ENCODE measurements around the gene JMJD7. TPM values are rescaled to one million over a fixed set of nuclear protein-coding genes. Genes with fewer than 3 reads are reported as not detected.

Gene JMJD7
- polyA plus RNA-seq, 2 of the 4 experiments (the other 2 are of a cell fraction): 3.4 to 3.8 TPM

DNA sequence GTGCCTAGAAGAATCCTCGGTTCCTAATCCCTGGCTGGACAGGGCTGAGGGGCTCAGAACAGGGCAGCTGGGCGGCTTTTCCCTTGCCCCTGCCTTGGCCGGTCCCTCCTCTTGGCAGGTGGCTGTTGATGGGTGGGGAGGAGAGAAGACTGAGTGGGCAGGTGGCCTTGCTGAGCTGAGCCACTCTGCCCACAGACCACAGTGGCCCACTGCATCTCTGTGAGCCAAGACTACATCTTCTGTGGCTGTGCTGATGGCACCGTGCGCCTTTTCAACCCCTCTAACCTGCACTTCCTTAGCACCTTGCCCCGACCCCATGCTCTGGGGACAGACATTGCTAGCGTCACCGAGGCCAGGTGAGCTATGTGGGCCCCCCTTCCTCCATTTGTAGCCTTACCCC is 14.5 kb upstream of the JMJD7 start (continued):
- TF ChIP-seq, protein P1, sequence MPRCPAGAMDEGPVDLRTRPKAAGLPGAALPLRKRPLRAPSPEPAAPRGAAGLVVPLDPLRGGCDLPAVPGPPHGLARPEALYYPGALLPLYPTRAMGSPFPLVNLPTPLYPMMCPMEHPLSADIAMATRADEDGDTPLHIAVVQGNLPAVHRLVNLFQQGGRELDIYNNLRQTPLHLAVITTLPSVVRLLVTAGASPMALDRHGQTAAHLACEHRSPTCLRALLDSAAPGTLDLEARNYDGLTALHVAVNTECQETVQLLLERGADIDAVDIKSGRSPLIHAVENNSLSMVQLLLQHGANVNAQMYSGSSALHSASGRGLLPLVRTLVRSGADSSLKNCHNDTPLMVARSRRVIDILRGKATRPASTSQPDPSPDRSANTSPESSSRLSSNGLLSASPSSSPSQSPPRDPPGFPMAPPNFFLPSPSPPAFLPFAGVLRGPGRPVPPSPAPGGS (IDR thresholded peaks at IDR 0.05): no peak
- TF ChIP-seq, protein P2, sequence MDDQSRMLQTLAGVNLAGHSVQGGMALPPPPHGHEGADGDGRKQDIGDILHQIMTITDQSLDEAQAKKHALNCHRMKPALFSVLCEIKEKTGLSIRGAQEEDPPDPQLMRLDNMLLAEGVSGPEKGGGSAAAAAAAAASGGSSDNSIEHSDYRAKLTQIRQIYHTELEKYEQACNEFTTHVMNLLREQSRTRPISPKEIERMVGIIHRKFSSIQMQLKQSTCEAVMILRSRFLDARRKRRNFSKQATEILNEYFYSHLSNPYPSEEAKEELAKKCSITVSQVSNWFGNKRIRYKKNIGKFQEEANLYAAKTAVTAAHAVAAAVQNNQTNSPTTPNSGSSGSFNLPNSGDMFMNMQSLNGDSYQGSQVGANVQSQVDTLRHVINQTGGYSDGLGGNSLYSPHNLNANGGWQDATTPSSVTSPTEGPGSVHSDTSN (IDR thresholded peaks at IDR 0.05): no peak

DNA sequence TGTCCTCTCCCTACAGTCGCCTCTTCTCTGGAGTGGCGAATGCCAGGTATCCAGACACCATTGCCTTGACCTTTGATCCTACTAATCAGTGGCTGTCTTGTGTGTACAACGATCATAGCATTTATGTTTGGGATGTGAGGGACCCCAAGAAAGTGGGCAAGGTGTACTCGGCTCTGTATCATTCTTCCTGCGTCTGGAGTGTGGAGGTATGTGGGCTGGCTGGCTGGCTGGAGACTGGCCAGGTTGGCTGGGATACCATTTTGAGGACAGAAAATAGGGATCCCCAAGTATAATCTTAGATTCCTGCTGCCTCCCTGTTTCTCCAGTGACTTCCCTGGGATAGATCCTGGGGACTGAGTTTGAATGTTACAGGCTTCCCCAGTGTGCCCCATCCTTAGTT is 13.4 kb upstream of the JMJD7 start:
- Histone ChIP-seq H3K27ac (no peak overlapping the region), H3K4me2 (no peak overlapping the region), H3K9me3 (no peaks in the 10 kb centered on the region), H3K4me3 (no peak overlapping the region), H3K4me1 (no peaks in the 10 kb centered on the region)
- ATAC-seq: no peak
- POLR2A ChIA-PET: no interaction called here
- DNase-seq (ENCODE audit: low read depth in 1 of 2, low spot score in 1 of 2): no peak
- WGBS (ENCODE audit: missing lambda C conversion rate): 89% methylated on average over 5 of the region's 5 CpGs
- FAIRE-seq: no peak
- TF ChIP-seq, protein P1 (IDR thresholded peaks at IDR 0.05): no peak
- TF ChIP-seq RAD21 (conservative IDR thresholded peaks at IDR 0.05 in 1 of 2, IDR thresholded peaks at IDR 0.05 in 1 of 2) (no peak), FOXS1 (CRISPR knock-in tag; IDR thresholded peaks at IDR 0.05) (no peak), MYC (IDR thresholded peaks at IDR 0.05; ENCODE audit: borderline replicate concordance, low read length) (no peak), BHLHE40 (IDR thresholded peaks at IDR 0.05; ENCODE audit: low read depth, low read length) (no peak)
- CTCF ChIA-PET: interaction anchor here (2.0 to 6.4 kb wide), 2 partner anchors 40 to 118 kb away, joined by 5 to 103 read pairs; partner anchors contain the start of gene MAPKBP1

DNA sequence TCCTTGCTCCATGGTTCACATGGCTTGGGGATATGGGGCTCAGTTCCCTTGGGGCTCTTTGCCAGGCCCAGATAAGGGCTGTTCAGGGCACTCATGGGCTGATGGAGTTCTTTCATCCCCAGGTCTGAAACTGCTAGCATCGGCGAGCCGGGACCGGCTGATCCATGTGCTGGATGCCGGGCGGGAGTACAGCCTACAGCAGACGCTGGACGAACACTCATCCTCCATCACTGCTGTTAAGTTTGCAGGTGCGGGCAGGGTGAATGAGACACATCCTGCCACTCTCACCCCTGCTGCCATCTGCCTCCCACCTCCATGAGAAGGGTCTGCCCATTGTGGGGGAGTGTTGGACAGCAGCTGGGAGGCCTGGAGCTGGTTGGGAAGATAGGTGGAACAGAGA is 11.1 kb upstream of the JMJD7 start:
- WGBS (ENCODE audit: missing lambda C conversion rate): no CpG with 5 or more reads among the region's 9 CpGs
- no peak overlapping the region for H3K4me3 ChIP-seq
- no peak for FAIRE-seq
- POLR2A ChIA-PET: no interaction called here
- CTCF ChIA-PET: interaction anchor here (1.1 to 1.2 kb wide), 2 partner anchors 43 to 44 kb away, joined by 3 read pairs; partner anchors contain the start of gene MAPKBP1
- H3K4me1 ChIP-seq: no peaks in the 10 kb centered on the region
- DNase-seq (ENCODE audit: low read depth in 1 of 2, low spot score in 1 of 2): no peak
- H3K4me2 ChIP-seq: no peak overlapping the region
- TF ChIP-seq FOSL2 (IDR thresholded peaks at IDR 0.05) (no peak), FOSL2 (CRISPR knock-in tag; IDR thresholded peaks at IDR 0.05) (no peak), SMC3 (IDR thresholded peaks at IDR 0.05) (no peak), RNF2 (IDR thresholded peaks at IDR 0.05; ENCODE audit: borderline replicate concordance, low read depth) (no peak), EHF (CRISPR knock-in tag; IDR thresholded peaks at IDR 0.05) (no peak), ZNF302 (CRISPR knock-in tag; IDR thresholded peaks at IDR 0.05) (no peak), CHD4 (IDR thresholded peaks at IDR 0.05; ENCODE audit: borderline replicate concordance) (no peak)
- TF ChIP-seq, protein P3, sequence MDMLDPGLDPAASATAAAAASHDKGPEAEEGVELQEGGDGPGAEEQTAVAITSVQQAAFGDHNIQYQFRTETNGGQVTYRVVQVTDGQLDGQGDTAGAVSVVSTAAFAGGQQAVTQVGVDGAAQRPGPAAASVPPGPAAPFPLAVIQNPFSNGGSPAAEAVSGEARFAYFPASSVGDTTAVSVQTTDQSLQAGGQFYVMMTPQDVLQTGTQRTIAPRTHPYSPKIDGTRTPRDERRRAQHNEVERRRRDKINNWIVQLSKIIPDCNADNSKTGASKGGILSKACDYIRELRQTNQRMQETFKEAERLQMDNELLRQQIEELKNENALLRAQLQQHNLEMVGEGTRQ (IDR thresholded peaks at IDR 0.05): no peak
- no peaks in the 10 kb centered on the region for H3K9me3 ChIP-seq
- no peak for ATAC-seq
- no peak overlapping the region for H3K27ac ChIP-seq

DNA sequence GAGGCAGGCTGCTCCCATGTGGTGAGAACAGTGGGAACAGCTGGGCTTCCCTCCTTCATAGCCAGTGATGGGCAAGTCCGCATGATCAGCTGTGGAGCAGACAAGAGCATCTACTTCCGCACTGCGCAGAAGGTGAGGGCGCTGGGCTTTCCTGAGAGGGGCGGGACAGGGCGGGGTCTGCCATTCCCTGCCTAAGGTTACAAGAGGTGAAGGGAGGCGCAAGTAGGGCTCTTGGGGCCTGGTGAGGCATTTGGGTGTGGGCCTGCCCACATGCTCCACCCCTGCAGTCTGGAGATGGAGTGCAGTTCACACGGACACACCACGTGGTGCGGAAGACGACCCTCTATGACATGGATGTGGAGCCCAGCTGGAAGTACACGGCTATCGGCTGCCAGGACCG is 10.6 kb upstream of the JMJD7 start:
- 93% methylated on average over 12 of the region's 14 CpGs for WGBS (ENCODE audit: missing lambda C conversion rate)
- Histone ChIP-seq H3K4me3 (no peak overlapping the region), H3K9me3 (no peaks in the 10 kb centered on the region), H3K27ac (no peak overlapping the region), H3K4me1 (no peaks in the 10 kb centered on the region), H3K4me2 (no peak overlapping the region)
- ATAC-seq: no peak
- TF ChIP-seq EHF (CRISPR knock-in tag; IDR thresholded peaks at IDR 0.05) (no peak), KDM5A (IDR thresholded peaks at IDR 0.05) (no peak), CHD2 (IDR thresholded peaks at IDR 0.05; ENCODE audit: low read length, partially characterized antibody) (no peak), BHLHE40 (IDR thresholded peaks at IDR 0.05; ENCODE audit: low read depth, low read length) (no peak), JUN (IDR thresholded peaks at IDR 0.05) (no peak)
- TF ChIP-seq, protein P4, sequence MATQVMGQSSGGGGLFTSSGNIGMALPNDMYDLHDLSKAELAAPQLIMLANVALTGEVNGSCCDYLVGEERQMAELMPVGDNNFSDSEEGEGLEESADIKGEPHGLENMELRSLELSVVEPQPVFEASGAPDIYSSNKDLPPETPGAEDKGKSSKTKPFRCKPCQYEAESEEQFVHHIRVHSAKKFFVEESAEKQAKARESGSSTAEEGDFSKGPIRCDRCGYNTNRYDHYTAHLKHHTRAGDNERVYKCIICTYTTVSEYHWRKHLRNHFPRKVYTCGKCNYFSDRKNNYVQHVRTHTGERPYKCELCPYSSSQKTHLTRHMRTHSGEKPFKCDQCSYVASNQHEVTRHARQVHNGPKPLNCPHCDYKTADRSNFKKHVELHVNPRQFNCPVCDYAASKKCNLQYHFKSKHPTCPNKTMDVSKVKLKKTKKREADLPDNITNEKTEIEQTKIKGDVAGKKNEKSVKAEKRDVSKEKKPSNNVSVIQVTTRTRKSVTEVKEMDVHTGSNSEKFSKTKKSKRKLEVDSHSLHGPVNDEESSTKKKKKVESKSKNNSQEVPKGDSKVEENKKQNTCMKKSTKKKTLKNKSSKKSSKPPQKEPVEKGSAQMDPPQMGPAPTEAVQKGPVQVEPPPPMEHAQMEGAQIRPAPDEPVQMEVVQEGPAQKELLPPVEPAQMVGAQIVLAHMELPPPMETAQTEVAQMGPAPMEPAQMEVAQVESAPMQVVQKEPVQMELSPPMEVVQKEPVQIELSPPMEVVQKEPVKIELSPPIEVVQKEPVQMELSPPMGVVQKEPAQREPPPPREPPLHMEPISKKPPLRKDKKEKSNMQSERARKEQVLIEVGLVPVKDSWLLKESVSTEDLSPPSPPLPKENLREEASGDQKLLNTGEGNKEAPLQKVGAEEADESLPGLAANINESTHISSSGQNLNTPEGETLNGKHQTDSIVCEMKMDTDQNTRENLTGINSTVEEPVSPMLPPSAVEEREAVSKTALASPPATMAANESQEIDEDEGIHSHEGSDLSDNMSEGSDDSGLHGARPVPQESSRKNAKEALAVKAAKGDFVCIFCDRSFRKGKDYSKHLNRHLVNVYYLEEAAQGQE (IDR thresholded peaks at IDR 0.05): no peak
- TF ChIP-seq, protein P1 (IDR thresholded peaks at IDR 0.05): no peak
- DNase-seq (ENCODE audit: low read depth in 1 of 2, low spot score in 1 of 2): no peak
- CTCF ChIA-PET: interaction anchor here (1.1 to 1.2 kb wide), 3 partner anchors 23 to 44 kb away, joined by 3 read pairs; partner anchors contain the start of gene MAPKBP1
- POLR2A ChIA-PET: no interaction called here
- no peak for FAIRE-seq
